GM23338 (cell line): Measurements from ENCODE around the gene NBDY. TPM values are rescaled to one million over a fixed set of nuclear protein-coding genes. Genes with fewer than 3 reads are reported as not detected.

ENCODE experiments used
- ATAC-seq: fragments of 200-7000 bp; cut with Tn5 transposase; 3 replicates; pipeline ENCODE4 v1.9.1; 2020
- DNase-seq: peaks from one replicate; pipeline ENCODE4 v3.0.0-alpha.2; 2015; ENCODE audit warnings: low spot score
- H2AFZ ChIP-seq: fragments of 200-600 bp; sonication (generic); 2 replicates; pipeline ENCODE4 v1.8.0; 2016; ENCODE audit warnings: antibody characterized with exemption, mild to moderate bottlenecking, moderate library complexity
- H3F3A ChIP-seq: fragments of 200-600 bp; sonication (generic); replicated peaks from 2 replicates; pipeline ENCODE4 v1.8.0; 2017; ENCODE audit warnings: antibody characterized with exemption, mixed run types, low read depth
- H3K27ac ChIP-seq: fragments of 200-600 bp; sonication (generic); 2 replicates; pipeline ENCODE4 v1.6.1; 2016; ENCODE audit warnings: low read depth
- H3K27me3 ChIP-seq: fragments of 200-600 bp; sonication (generic); 2 replicates; pipeline ENCODE4 v1.8.0; 2016; ENCODE audit warnings: mild to moderate bottlenecking, mixed run types, moderate library complexity; ENCODE audit not compliant: insufficient read depth
- H3K36me3 ChIP-seq: fragments of 200-600 bp; sonication (generic); 2 replicates; pipeline ENCODE4 v1.8.0; 2016; ENCODE audit warnings: mild to moderate bottlenecking; ENCODE audit not compliant: insufficient read depth
- H3K4me1 ChIP-seq: fragments of 200-600 bp; sonication (generic); 2 replicates; pipeline ENCODE4 v1.8.0; 2016; ENCODE audit warnings: mild to moderate bottlenecking, moderate library complexity; ENCODE audit not compliant: insufficient read depth
- H3K4me2 ChIP-seq: fragments of 200-600 bp; sonication (generic); 2 replicates; pipeline ENCODE4 v1.7.1; 2017; ENCODE audit warnings: mixed run types
- H3K4me3 ChIP-seq: fragments of 200-600 bp; sonication (generic); 2 replicates; pipeline ENCODE4 v1.6.1; 2016; ENCODE audit warnings: mixed run types
- H3K79me2 ChIP-seq: fragments of 200-600 bp; sonication (generic); replicated peaks from 2 replicates; pipeline ENCODE4 v1.8.0; 2017; ENCODE audit warnings: mild to moderate bottlenecking; ENCODE audit not compliant: insufficient read depth
- H3K9me2 ChIP-seq: fragments of 200-600 bp; sonication (generic); 2 replicates; pipeline ENCODE4 v1.8.0; 2017; ENCODE audit not compliant: insufficient read depth
- H4K20me1 ChIP-seq: fragments of 200-600 bp; sonication (generic); replicated peaks from 2 replicates; pipeline ENCODE4 v1.8.0; 2017; ENCODE audit warnings: mild to moderate bottlenecking; ENCODE audit not compliant: insufficient read depth
- H3K27ac Mint-ChIP-seq: 2 replicates; pipeline ENCODE4 v1.8.0; 2020; ENCODE audit warnings: inconsistent platforms, mild to moderate bottlenecking, moderate library complexity, mixed read lengths
- H3K27me3 Mint-ChIP-seq: 3 replicates; pipeline ENCODE4 v1.8.0; 2022; ENCODE audit warnings: low read depth, mild to moderate bottlenecking, moderate library complexity, mixed read lengths, inconsistent platforms; ENCODE audit not compliant: insufficient read depth, poor library complexity
- H3K36me3 Mint-ChIP-seq: 3 replicates; pipeline ENCODE4 v1.8.0; 2021; ENCODE audit warnings: low read depth, mild to moderate bottlenecking, inconsistent platforms, moderate library complexity, mixed read lengths
- H3K4me1 Mint-ChIP-seq: 3 replicates; pipeline ENCODE4 v1.8.0; 2020; ENCODE audit warnings: mild to moderate bottlenecking, inconsistent platforms, mixed read lengths
- H3K4me3 Mint-ChIP-seq: 3 replicates; pipeline ENCODE4 v1.8.0; 2021; ENCODE audit warnings: moderate library complexity, mild to moderate bottlenecking, inconsistent platforms, mixed read lengths
- H3K9me3 Mint-ChIP-seq: 3 replicates; pipeline ENCODE4 v1.8.0; 2020; ENCODE audit warnings: moderate library complexity, mild to moderate bottlenecking, inconsistent platforms, mixed read lengths
- JUNB ChIP-seq: IDR thresholded peaks from one replicate; pipeline ENCODE4 v1.6.1; 2016; ENCODE audit warnings: antibody characterized with exemption; ENCODE audit not compliant: unreplicated experiment
- NANOG ChIP-seq: IDR thresholded peaks from 2 replicates; pipeline ENCODE4 v1.6.1; 2016; ENCODE audit warnings: antibody characterized with exemption, borderline replicate concordance
- POLR2AphosphoS5 ChIP-seq: IDR thresholded peaks from 2 replicates; pipeline ENCODE4 v1.6.1; 2016; ENCODE audit warnings: antibody characterized with exemption, low read depth
- ZNF114 ChIP-seq: fragments of 250-450 bp; sonication (Bioruptor Pico); IDR thresholded peaks from 2 replicates; pipeline ENCODE4 v1.5.0; 2020; ENCODE audit warnings: mild to moderate bottlenecking, moderate library complexity
- ZNF331 ChIP-seq: fragments of 250-450 bp; sonication (Bioruptor Pico); IDR thresholded peaks from 2 replicates; pipeline ENCODE4 v1.5.0; 2020; ENCODE audit warnings: low read depth, mild to moderate bottlenecking, moderate library complexity
- polyA plus RNA-seq: library from polyadenylated mRNA; unstranded; fragments of >200 nt; fragmentation: Nextera tagmentation; extraction: Ambion mirVana; gene quantifications from 2 replicates; pipeline ENCODE4 v1.2.1, GENCODE V29; 2016
- total RNA-seq: library from RNA; depleted of rRNA; stranded (reverse); fragments of >200 nt; shearing (Covaris generic); gene quantifications from 2 replicates; pipeline ENCODE4 v1.2.3, GENCODE V29; 2014
- TF ChIP-seq, protein P1 (sequence below), 2 experiments: fragments of 200-600 bp in 1 of 2; sonication (generic) in 1 of 2; conservative IDR thresholded peaks; 2 replicates each; pipeline versions ENCODE4 v1.5.1 to v1.6.1; 2016 to 2017; ENCODE audit warnings: antibody characterized with exemption in 2 of 2, low read depth in 2 of 2, mild to moderate bottlenecking in 2 of 2, moderate library complexity in 1 of 2
- TF ChIP-seq, protein P2 (sequence below): IDR thresholded peaks from one replicate; pipeline ENCODE4 v1.6.1; 2018; ENCODE audit warnings: antibody characterized with exemption; ENCODE audit not compliant: unreplicated experiment

NBDY gene
- total and polyA plus RNA-seq, 2 experiments from 2014 or later = 9.6 to 206 TPM

DNA sequence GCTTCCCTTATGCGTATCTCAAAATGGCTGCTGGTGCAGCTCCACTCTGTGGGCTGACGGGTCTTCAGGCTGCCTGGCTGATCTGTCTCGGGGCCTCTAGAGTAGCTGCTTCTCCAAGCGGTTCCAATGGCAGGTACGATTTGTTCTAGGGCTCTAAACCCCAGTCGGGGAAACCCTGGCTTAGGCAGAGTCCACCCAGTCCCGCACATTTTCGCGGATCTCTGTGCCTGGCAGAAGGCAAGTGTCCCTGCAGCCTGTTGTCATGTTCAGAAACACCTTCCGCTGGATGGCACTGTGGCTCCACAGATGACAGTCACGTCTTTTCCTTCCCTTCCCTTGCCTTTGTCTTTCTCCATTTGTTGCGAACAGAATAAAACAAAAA is 54.4 kb downstream of the NBDY start:
- no peak overlapping the region for H3K4me3 Mint-ChIP-seq
- H3F3A ChIP-seq = no peaks in the 10 kb centered on the region
- H3K27me3 ChIP-seq = no peaks in the 10 kb centered on the region
- H3K27ac ChIP-seq = no peak overlapping the region
- H3K4me2 ChIP-seq = no peak overlapping the region
- DNase-seq = peak; percentile 8
- TF ChIP-seq, protein P1, sequence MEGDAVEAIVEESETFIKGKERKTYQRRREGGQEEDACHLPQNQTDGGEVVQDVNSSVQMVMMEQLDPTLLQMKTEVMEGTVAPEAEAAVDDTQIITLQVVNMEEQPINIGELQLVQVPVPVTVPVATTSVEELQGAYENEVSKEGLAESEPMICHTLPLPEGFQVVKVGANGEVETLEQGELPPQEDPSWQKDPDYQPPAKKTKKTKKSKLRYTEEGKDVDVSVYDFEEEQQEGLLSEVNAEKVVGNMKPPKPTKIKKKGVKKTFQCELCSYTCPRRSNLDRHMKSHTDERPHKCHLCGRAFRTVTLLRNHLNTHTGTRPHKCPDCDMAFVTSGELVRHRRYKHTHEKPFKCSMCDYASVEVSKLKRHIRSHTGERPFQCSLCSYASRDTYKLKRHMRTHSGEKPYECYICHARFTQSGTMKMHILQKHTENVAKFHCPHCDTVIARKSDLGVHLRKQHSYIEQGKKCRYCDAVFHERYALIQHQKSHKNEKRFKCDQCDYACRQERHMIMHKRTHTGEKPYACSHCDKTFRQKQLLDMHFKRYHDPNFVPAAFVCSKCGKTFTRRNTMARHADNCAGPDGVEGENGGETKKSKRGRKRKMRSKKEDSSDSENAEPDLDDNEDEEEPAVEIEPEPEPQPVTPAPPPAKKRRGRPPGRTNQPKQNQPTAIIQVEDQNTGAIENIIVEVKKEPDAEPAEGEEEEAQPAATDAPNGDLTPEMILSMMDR (conservative IDR thresholded peaks at IDR 0.05; ENCODE audit: low read depth in 2 of 2) = peak in 1 of 2 experiments; percentile 17; a peak in 1 of 4 replicates
- no peak for TF ChIP-seq POLR2AphosphoS5
- H3K79me2 ChIP-seq = no peaks in the 10 kb centered on the region
- H2AFZ ChIP-seq = no peak overlapping the region
- peaks cover 29% of the 10 kb centered on the region for H3K36me3 Mint-ChIP-seq
- no peak for ATAC-seq
- H3K27ac Mint-ChIP-seq = no peak overlapping the region
- no peaks in the 10 kb centered on the region; the same call in 1 of the 2 replicates for H4K20me1 ChIP-seq
- no peaks in the 10 kb centered on the region; the same call in 2 of the 3 replicates for H3K4me1 Mint-ChIP-seq
- peaks cover 2% of the 10 kb centered on the region for H3K27me3 Mint-ChIP-seq
- H3K9me2 ChIP-seq = no peaks in the 10 kb centered on the region
- no peaks in the 10 kb centered on the region for H3K36me3 ChIP-seq
- H3K9me3 Mint-ChIP-seq = no peaks in the 10 kb centered on the region
- no peak overlapping the region for H3K4me3 ChIP-seq
- H3K4me1 ChIP-seq = no peaks in the 10 kb centered on the region

DNA sequence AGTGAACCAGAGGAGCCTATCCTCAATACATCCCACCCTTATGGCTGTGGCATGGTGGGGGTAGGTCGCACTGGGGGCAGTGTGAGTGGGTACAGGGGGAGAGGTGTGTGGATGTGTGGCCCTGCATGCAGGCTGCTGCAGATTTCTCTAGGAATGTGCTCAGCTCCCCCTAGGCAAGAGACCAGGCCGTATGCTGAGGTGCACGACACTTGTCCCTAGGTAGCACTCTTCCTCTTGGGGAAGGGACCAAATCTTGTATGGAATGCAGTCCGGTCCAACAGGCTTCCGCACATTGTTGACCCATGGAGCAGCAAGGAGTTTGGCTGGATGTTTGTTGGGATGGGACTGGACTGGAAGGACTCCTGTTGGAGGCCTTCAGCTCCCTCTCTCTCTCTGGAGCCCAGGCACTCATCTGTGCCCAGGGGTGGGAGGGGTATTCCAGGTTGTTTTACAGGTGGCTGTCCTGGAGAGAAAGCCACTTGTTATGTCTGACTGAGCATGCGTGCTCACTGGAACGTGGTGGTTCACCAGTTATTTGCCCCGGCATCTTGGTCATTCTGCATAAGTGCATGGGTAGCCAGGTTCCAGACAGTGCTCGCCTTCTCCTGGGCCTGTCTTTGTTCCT is 55.1 kb downstream of the NBDY start:
- H3F3A ChIP-seq = no peaks in the 10 kb centered on the region
- peaks cover 2% of the 10 kb centered on the region for H3K27me3 Mint-ChIP-seq
- H3K79me2 ChIP-seq = no peaks in the 10 kb centered on the region
- no peak overlapping the region for H3K4me3 Mint-ChIP-seq
- H3K36me3 ChIP-seq = no peaks in the 10 kb centered on the region
- no peak overlapping the region for H2AFZ ChIP-seq
- peaks cover 33% of the 10 kb centered on the region for H3K36me3 Mint-ChIP-seq
- no peaks in the 10 kb centered on the region for H3K9me3 Mint-ChIP-seq
- no peaks in the 10 kb centered on the region for H3K27me3 ChIP-seq
- no peaks in the 10 kb centered on the region for H3K4me1 ChIP-seq
- no peak overlapping the region for H3K27ac Mint-ChIP-seq
- H3K9me2 ChIP-seq = no peaks in the 10 kb centered on the region
- no peak overlapping the region for H3K27ac ChIP-seq
- H3K4me1 Mint-ChIP-seq = no peaks in the 10 kb centered on the region; the same call in 2 of the 3 replicates
- no peak overlapping the region for H3K4me2 ChIP-seq
- ATAC-seq (no peak), DNase-seq (no peak)
- H4K20me1 ChIP-seq = no peaks in the 10 kb centered on the region; the same call in 1 of the 2 replicates
- no peak overlapping the region for H3K4me3 ChIP-seq
- no peak for TF ChIP-seq ZNF331 (CRISPR knock-in tag)
- no peak for TF ChIP-seq ZNF114
- TF ChIP-seq, protein P1 (conservative IDR thresholded peaks at IDR 0.05; ENCODE audit: low read depth in 2 of 2) = no peak
- TF ChIP-seq NANOG = no peak
- no peak for TF ChIP-seq JUNB
- TF ChIP-seq, protein P2, sequence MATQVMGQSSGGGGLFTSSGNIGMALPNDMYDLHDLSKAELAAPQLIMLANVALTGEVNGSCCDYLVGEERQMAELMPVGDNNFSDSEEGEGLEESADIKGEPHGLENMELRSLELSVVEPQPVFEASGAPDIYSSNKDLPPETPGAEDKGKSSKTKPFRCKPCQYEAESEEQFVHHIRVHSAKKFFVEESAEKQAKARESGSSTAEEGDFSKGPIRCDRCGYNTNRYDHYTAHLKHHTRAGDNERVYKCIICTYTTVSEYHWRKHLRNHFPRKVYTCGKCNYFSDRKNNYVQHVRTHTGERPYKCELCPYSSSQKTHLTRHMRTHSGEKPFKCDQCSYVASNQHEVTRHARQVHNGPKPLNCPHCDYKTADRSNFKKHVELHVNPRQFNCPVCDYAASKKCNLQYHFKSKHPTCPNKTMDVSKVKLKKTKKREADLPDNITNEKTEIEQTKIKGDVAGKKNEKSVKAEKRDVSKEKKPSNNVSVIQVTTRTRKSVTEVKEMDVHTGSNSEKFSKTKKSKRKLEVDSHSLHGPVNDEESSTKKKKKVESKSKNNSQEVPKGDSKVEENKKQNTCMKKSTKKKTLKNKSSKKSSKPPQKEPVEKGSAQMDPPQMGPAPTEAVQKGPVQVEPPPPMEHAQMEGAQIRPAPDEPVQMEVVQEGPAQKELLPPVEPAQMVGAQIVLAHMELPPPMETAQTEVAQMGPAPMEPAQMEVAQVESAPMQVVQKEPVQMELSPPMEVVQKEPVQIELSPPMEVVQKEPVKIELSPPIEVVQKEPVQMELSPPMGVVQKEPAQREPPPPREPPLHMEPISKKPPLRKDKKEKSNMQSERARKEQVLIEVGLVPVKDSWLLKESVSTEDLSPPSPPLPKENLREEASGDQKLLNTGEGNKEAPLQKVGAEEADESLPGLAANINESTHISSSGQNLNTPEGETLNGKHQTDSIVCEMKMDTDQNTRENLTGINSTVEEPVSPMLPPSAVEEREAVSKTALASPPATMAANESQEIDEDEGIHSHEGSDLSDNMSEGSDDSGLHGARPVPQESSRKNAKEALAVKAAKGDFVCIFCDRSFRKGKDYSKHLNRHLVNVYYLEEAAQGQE = no peak
